ENCODE data around the gene ADCY3. TPM values are rescaled to one million over a fixed set of nuclear protein-coding genes. Genes with fewer than 3 reads are reported as not detected.
A peak's percentile ranks its signal among the peaks of the same experiment; 100 is the strongest.

ADCY3 gene
- total RNA-seq, 1 experiment from 2014 or later, result 39.5 TPM

DNA sequence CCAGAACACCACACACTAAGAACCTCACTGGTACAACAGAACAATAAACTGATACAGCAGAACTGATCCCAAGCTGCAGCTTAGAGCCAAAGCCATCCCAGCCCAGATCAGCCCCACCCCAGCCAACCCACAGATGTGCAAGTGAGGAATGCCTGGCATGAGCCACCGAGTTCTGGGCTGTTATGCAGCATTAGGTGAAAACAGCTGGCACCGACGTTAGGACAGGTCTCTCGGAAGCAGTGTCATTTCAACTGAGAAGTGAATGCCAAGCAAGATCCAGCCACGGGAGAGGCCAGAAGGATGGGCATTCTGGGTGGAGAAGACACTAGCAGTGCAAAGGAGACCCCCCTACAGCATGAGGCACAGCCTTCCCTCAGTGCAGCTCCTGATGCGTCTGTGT is 38.9 kb downstream of the ADCY3 start:
- H2BK20ac ChIP-seq (ENCODE audit: low read depth, low read length, poor library complexity, severe bottlenecking), result no peak overlapping the region
- H3K9me3 Mint-ChIP-seq, result no peaks in the 10 kb centered on the region
- H2BK15ac ChIP-seq (ENCODE audit: low read depth, low read length), result no peak overlapping the region
- no peaks in the 10 kb centered on the region for H3K79me1 ChIP-seq (ENCODE audit: insufficient read depth, low read depth, low read length, poor library complexity, severe bottlenecking)
- no peak overlapping the region for H4K5ac ChIP-seq (ENCODE audit: insufficient read length, low read depth, low read length)
- no peak overlapping the region for H2AK5ac ChIP-seq (ENCODE audit: insufficient read length, low read length)
- TF ChIP-seq, protein P1, sequence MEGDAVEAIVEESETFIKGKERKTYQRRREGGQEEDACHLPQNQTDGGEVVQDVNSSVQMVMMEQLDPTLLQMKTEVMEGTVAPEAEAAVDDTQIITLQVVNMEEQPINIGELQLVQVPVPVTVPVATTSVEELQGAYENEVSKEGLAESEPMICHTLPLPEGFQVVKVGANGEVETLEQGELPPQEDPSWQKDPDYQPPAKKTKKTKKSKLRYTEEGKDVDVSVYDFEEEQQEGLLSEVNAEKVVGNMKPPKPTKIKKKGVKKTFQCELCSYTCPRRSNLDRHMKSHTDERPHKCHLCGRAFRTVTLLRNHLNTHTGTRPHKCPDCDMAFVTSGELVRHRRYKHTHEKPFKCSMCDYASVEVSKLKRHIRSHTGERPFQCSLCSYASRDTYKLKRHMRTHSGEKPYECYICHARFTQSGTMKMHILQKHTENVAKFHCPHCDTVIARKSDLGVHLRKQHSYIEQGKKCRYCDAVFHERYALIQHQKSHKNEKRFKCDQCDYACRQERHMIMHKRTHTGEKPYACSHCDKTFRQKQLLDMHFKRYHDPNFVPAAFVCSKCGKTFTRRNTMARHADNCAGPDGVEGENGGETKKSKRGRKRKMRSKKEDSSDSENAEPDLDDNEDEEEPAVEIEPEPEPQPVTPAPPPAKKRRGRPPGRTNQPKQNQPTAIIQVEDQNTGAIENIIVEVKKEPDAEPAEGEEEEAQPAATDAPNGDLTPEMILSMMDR (conservative IDR thresholded peaks at IDR 0.05), result no peak
- H3K14ac ChIP-seq (ENCODE audit: insufficient read depth, low read length), result no peak overlapping the region
- H3K27me3 ChIP-seq (ENCODE audit: insufficient read depth, low read length), result no peaks in the 10 kb centered on the region
- no peak overlapping the region for H2BK5ac ChIP-seq (ENCODE audit: insufficient read length, low read length)
- H3K27me3 Mint-ChIP-seq (ENCODE audit: low read depth), result no peaks in the 10 kb centered on the region
- no peak overlapping the region for H3K23ac ChIP-seq (ENCODE audit: insufficient read length, low read depth, low read length)
- H4K8ac ChIP-seq (replicated peaks; ENCODE audit: insufficient read length, low read depth, low read length), result no peak overlapping the region
- H4K91ac ChIP-seq (ENCODE audit: insufficient read length, low read depth, low read length), result no peak overlapping the region
- no peaks in the 10 kb centered on the region for H3K9me3 ChIP-seq (ENCODE audit: control insufficient read depth, low read depth, low read length)
- no peak overlapping the region for H3K18ac ChIP-seq (ENCODE audit: insufficient read length, low read depth, low read length)
- H3K23me2 ChIP-seq (ENCODE audit: insufficient read length, low read depth, low read length, poor library complexity, severe bottlenecking), result no peaks in the 10 kb centered on the region
- no peaks in the 10 kb centered on the region for H4K20me1 ChIP-seq (ENCODE audit: control insufficient read depth, insufficient read depth, insufficient read length)
- no CpG with 5 or more reads among the region's 6 CpGs for WGBS (ENCODE audit: extremely low coverage, insufficient read length, low lambda C conversion rate)
- no peaks in the 10 kb centered on the region; the same call in 1 of the 2 replicates for H3K4me1 ChIP-seq (ENCODE audit: insufficient read depth, low read length)
- H3K9ac ChIP-seq (ENCODE audit: extremely low read depth, insufficient read length, low read length), result no peak overlapping the region
- H3K4me3 Mint-ChIP-seq, result no peak overlapping the region
- no peak overlapping the region for H3K4ac ChIP-seq (ENCODE audit: low read depth, low read length)
- no peak overlapping the region for H3K4me2 ChIP-seq (ENCODE audit: insufficient read depth, insufficient read length, low read length)
- H3K27ac Mint-ChIP-seq, result peak overlapping the region in 1 of 3 experiments; percentile 34; a peak in 3 of 7 replicates
- no peak for DNase-seq
- no peak overlapping the region for H2BK12ac ChIP-seq (ENCODE audit: insufficient read length, low read depth, low read length)
- no peak overlapping the region for H3K27ac ChIP-seq (ENCODE audit: insufficient read length, low read depth, low read length)
- no peak overlapping the region for H2AFZ ChIP-seq (ENCODE audit: low read length)
- H3K36me3 Mint-ChIP-seq (ENCODE audit: insufficient read depth in 1 of 3, low read depth in 3 of 3), result peaks cover 0 to 3% (median 0%) of the 10 kb centered on the region in 3 experiments; a peak in 2 of 7 replicates
- H3K4me1 Mint-ChIP-seq, result peaks cover 15 to 20% of the 10 kb centered on the region in 2 experiments
- H3K56ac ChIP-seq (ENCODE audit: insufficient read length, low read depth, low read length), result no peak overlapping the region
- no peak overlapping the region for H2BK120ac ChIP-seq (ENCODE audit: low read depth, low read length, poor library complexity, severe bottlenecking)
- no peaks in the 10 kb centered on the region for H3K79me2 ChIP-seq (ENCODE audit: insufficient read depth, low read length)
- no peak overlapping the region for H3T11ph ChIP-seq (ENCODE audit: low read length)

Data from H9 (cell line).